ENCODE measurements around the gene GLIS1. TPM values are rescaled to one million over a fixed set of nuclear protein-coding genes. Genes with fewer than 3 reads are reported as not detected.

Gene GLIS1
- total RNA-seq, 1 donor from 2014 or later, result not detected

- Mint-ChIP-seq H3K4me1 (ENCODE audit: unreplicated experiment) (peaks cover 16% of the 10 kb centered on the region), H3K27me3 (ENCODE audit: unreplicated experiment) (peaks cover 4% of the 10 kb centered on the region), H3K36me3 (ENCODE audit: low read depth, unreplicated experiment) (no peaks in the 10 kb centered on the region), H3K9me3 (ENCODE audit: unreplicated experiment) (no peaks in the 10 kb centered on the region), H3K4me3 (ENCODE audit: unreplicated experiment) (no peak overlapping the region), H3K27ac (ENCODE audit: unreplicated experiment) (no peak overlapping the region)
- no peak for TF ChIP-seq CTCF (IDR thresholded peaks at IDR 0.05; ENCODE audit: unreplicated experiment)
- no peak for DNase-seq (ENCODE audit: low spot score)
Measured at GRCh38 chr1:53458634-53459033, 280.3 kb downstream of the GLIS1 start.

Other genes starting within 250 kb of the GLIS1 start
- 13.3 TPM for gene NDC1, start 99.1 kb upstream of the GLIS1 start, total RNA-seq (ENCODE audit: unreplicated experiment)
- 26.3 TPM for gene YIPF1, start 150.6 kb upstream of the GLIS1 start, total RNA-seq (ENCODE audit: unreplicated experiment)
- not detected for gene DIO1, start 155.0 kb upstream of the GLIS1 start, total RNA-seq (ENCODE audit: unreplicated experiment)
- 27.7 TPM for gene IFT25, start 206.5 kb upstream of the GLIS1 start, total RNA-seq (ENCODE audit: unreplicated experiment)
- 43.6 TPM for gene LRRC42, start 207.2 kb upstream of the GLIS1 start, total RNA-seq (ENCODE audit: unreplicated experiment)